ENCODE results near the gene SERP2.

DNA sequence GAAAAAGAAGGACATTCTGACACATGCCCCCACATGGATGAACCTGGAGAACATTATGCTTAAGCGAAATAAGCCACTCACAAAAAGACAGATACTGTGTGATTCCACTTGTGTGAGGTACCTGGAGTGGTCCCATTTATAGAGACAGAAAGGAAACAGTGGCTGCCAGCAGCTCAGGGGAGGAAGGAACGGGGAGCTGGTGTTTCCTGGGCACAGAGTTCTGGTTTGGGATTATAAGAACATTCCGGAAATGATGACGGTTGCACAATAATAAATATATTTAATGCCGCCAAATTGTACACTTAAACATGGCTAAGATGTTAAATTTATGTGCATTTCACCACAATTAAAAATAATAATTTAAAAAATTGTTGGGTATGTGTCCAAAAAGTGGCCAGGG is 33.0 kb downstream of the SERP2 start:
- TF ChIP-seq, protein P1, sequence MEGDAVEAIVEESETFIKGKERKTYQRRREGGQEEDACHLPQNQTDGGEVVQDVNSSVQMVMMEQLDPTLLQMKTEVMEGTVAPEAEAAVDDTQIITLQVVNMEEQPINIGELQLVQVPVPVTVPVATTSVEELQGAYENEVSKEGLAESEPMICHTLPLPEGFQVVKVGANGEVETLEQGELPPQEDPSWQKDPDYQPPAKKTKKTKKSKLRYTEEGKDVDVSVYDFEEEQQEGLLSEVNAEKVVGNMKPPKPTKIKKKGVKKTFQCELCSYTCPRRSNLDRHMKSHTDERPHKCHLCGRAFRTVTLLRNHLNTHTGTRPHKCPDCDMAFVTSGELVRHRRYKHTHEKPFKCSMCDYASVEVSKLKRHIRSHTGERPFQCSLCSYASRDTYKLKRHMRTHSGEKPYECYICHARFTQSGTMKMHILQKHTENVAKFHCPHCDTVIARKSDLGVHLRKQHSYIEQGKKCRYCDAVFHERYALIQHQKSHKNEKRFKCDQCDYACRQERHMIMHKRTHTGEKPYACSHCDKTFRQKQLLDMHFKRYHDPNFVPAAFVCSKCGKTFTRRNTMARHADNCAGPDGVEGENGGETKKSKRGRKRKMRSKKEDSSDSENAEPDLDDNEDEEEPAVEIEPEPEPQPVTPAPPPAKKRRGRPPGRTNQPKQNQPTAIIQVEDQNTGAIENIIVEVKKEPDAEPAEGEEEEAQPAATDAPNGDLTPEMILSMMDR (IDR thresholded peaks at IDR 0.05) = no peak
- no peak for TF ChIP-seq POLR2A (IDR thresholded peaks at IDR 0.05)
